Nephron progenitor cell (in vitro differentiated cells): ENCODE data around the gene WNT11.

Experiments
- DNase-seq: peaks from one replicate; pipeline ENCODE4 v3.0.0; 2021
- H3K27ac Mint-ChIP-seq: 2 replicates; pipeline ENCODE4 v1.8.0; 2021; ENCODE audit warnings: mild to moderate bottlenecking, moderate library complexity, mixed read lengths
- H3K27me3 Mint-ChIP-seq: 2 replicates; pipeline ENCODE4 v1.8.0; 2021; ENCODE audit warnings: mild to moderate bottlenecking, low read depth, mixed read lengths; ENCODE audit not compliant: poor library complexity
- H3K36me3 Mint-ChIP-seq: 2 replicates; pipeline ENCODE4 v1.8.0; 2021; ENCODE audit warnings: low read depth, mixed read lengths
- H3K4me1 Mint-ChIP-seq: 2 replicates; pipeline ENCODE4 v1.8.0; 2021; ENCODE audit warnings: mixed read lengths
- H3K4me3 Mint-ChIP-seq: 2 replicates; pipeline ENCODE4 v1.8.0; 2021; ENCODE audit warnings: mild to moderate bottlenecking, moderate library complexity, mixed read lengths
- H3K9me3 Mint-ChIP-seq: 2 replicates; pipeline ENCODE4 v1.8.0; 2021; ENCODE audit warnings: mild to moderate bottlenecking, moderate library complexity, mixed read lengths
- CTCF ChIP-seq: fragments of 200-600 bp; sonication (generic); IDR thresholded peaks from 2 replicates; pipeline ENCODE4 v1.5.0; 2021; ENCODE audit warnings: antibody characterized with exemption

The WNT11 gene

GRCh38 chr11:76241243-76242000, 35.1 kb upstream of the WNT11 start:
- H3K27ac Mint-ChIP-seq, result no peak overlapping the region
- no peak for DNase-seq
- H3K27me3 Mint-ChIP-seq, result peaks cover 75% of the 10 kb centered on the region
- TF ChIP-seq CTCF, result no peak
- H3K4me1 Mint-ChIP-seq, result peaks cover 32% of the 10 kb centered on the region
- no peaks in the 10 kb centered on the region for H3K36me3 Mint-ChIP-seq
- no peaks in the 10 kb centered on the region for H3K9me3 Mint-ChIP-seq
- H3K4me3 Mint-ChIP-seq, result no peak overlapping the region

GRCh38 chr11:76240666-76241065, 34.4 kb upstream of the WNT11 start:
- no peak for TF ChIP-seq CTCF
- peaks cover 76% of the 10 kb centered on the region for H3K27me3 Mint-ChIP-seq
- H3K4me3 Mint-ChIP-seq, result no peak overlapping the region
- DNase-seq, result no peak
- peaks cover 32% of the 10 kb centered on the region for H3K4me1 Mint-ChIP-seq
- no peaks in the 10 kb centered on the region for H3K36me3 Mint-ChIP-seq
- H3K27ac Mint-ChIP-seq, result no peak overlapping the region
- H3K9me3 Mint-ChIP-seq, result no peaks in the 10 kb centered on the region

- no peak for DNase-seq
- Mint-ChIP-seq H3K4me1 (peaks cover 32% of the 10 kb centered on the region), H3K4me3 (no peak overlapping the region), H3K9me3 (no peaks in the 10 kb centered on the region), H3K27ac (no peak overlapping the region), H3K36me3 (no peaks in the 10 kb centered on the region), H3K27me3 (peaks cover 81% of the 10 kb centered on the region)
- no peak for TF ChIP-seq CTCF
Measured at GRCh38 chr11:76240161-76240540, 33.8 kb upstream of the WNT11 start.

GRCh38 chr11:76239483-76240160, 33.3 kb upstream of the WNT11 start:
- Mint-ChIP-seq H3K4me1 (peaks cover 30% of the 10 kb centered on the region), H3K36me3 (no peaks in the 10 kb centered on the region), H3K27me3 (peaks cover 80% of the 10 kb centered on the region), H3K4me3 (no peak overlapping the region), H3K9me3 (no peaks in the 10 kb centered on the region), H3K27ac (no peak overlapping the region)
- no peak for TF ChIP-seq CTCF
- no peak for DNase-seq

GRCh38 chr11:76238551-76238950, 32.2 kb upstream of the WNT11 start:
- no peaks in the 10 kb centered on the region for H3K9me3 Mint-ChIP-seq
- peaks cover 26% of the 10 kb centered on the region for H3K4me1 Mint-ChIP-seq
- H3K36me3 Mint-ChIP-seq, result no peaks in the 10 kb centered on the region
- H3K4me3 Mint-ChIP-seq, result no peak overlapping the region
- TF ChIP-seq CTCF, result no peak
- DNase-seq, result no peak
- peaks cover 69% of the 10 kb centered on the region for H3K27me3 Mint-ChIP-seq
- H3K27ac Mint-ChIP-seq, result no peak overlapping the region

GRCh38 chr11:76237914-76238313, 31.6 kb upstream of the WNT11 start:
- no peaks in the 10 kb centered on the region for H3K9me3 Mint-ChIP-seq
- H3K4me1 Mint-ChIP-seq, result peaks cover 24% of the 10 kb centered on the region
- no peaks in the 10 kb centered on the region for H3K36me3 Mint-ChIP-seq
- no peak overlapping the region for H3K27ac Mint-ChIP-seq
- DNase-seq, result no peak
- peaks cover 63% of the 10 kb centered on the region for H3K27me3 Mint-ChIP-seq
- peak overlapping the region; percentile 47 for H3K4me3 Mint-ChIP-seq
- TF ChIP-seq CTCF, result no peak
